Vagina (tissue), 2 donors: Measurements from ENCODE around the gene ZSCAN5A. TPM values are rescaled to one million over a fixed set of nuclear protein-coding genes. Genes with fewer than 3 reads are reported as not detected.

Experiments
- DNase-seq, 2 donors: peaks; one replicate each; pipeline ENCODE4 v3.0.0-alpha.2; 2017; ENCODE audit errors: extremely low spot score in 2 of 2
- H3K27ac ChIP-seq: fragments of 200-600 bp; sonication (generic); one replicate; pipeline ENCODE4 v1.5.1; 2019
- H3K27me3 ChIP-seq: fragments of 200-600 bp; sonication (generic); one replicate; pipeline ENCODE4 v1.5.1; 2019
- H3K36me3 ChIP-seq, 2 donors: fragments of 200-600 bp; sonication (generic); one replicate each; pipeline ENCODE4 v1.5.1; 2017 to 2019
- H3K4me1 ChIP-seq: fragments of 200-600 bp; sonication (generic); one replicate; pipeline ENCODE4 v1.5.1; 2019
- H3K4me3 ChIP-seq, 2 donors: fragments of 200-600 bp; sonication (generic); 1 replicate in 1 of 2; 2 replicates in 1 of 2; pipeline ENCODE4 v1.5.1; 2016 to 2019
- H3K9me3 ChIP-seq: fragments of 200-600 bp; sonication (generic); one replicate; pipeline ENCODE4 v1.5.1; 2019
- POLR2A ChIP-seq, 2 donors: fragments of 450-650 bp; IDR thresholded peaks; one replicate each; pipeline ENCODE4 v1.6.1; 2017; ENCODE audit warnings: antibody characterized with exemption in 2 of 2, mild to moderate bottlenecking in 2 of 2, moderate library complexity in 2 of 2
- POLR2AphosphoS5 ChIP-seq, 2 donors: sonication (generic); formaldehyde crosslinking; IDR thresholded peaks; one replicate each; pipeline ENCODE4 v1.9.0; 2017; ENCODE audit warnings: antibody characterized with exemption in 2 of 2, mild to moderate bottlenecking in 2 of 2, low read depth in 1 of 2; ENCODE audit not compliant: insufficient read depth in 1 of 2
- intact Hi-C: fragments of 100-400 bp; cut with DNase I; formaldehyde crosslinking; loops from one replicate; pipeline ENCODE4 v1.15.1; 2023
- total RNA-seq: library from RNA; depleted of rRNA; stranded (reverse); fragments of >200 nt; gene quantifications from one replicate; pipeline ENCODE4 v1.2.3, GENCODE V29; 2016
- TF ChIP-seq, protein P1 (sequence below), 3 experiments: fragments of 450-650 bp in 2 of 3; fragments of 200-600 bp in 1 of 3; sonication (generic) in 1 of 3; IDR thresholded peaks; one replicate each; pipeline ENCODE4 v1.5.1; 2017 to 2019; ENCODE audit warnings: antibody characterized with exemption in 3 of 3, mild to moderate bottlenecking in 2 of 3, moderate library complexity in 2 of 3

ZSCAN5A gene
- total RNA-seq, 1 donor from 2014 or later, result 2.7 TPM

GRCh38 chr19:56319991-56320390, 5.4 kb upstream of the ZSCAN5A start:
- Histone ChIP-seq H3K27ac (no peak overlapping the region), H3K4me1 (peaks cover 6% of the 10 kb centered on the region), H3K27me3 (no peaks in the 10 kb centered on the region), H3K9me3 (no peaks in the 10 kb centered on the region), H3K36me3 (no peaks in the 10 kb centered on the region), H3K4me3 (no peak overlapping the region)
- intact Hi-C loops, result no loop called here
- TF ChIP-seq POLR2A (IDR thresholded peaks at IDR 0.05), result no peak
- no peak for TF ChIP-seq POLR2AphosphoS5 (IDR thresholded peaks at IDR 0.05; ENCODE audit: insufficient read depth in 1 of 2, low read depth in 1 of 2)
- TF ChIP-seq, protein P1, sequence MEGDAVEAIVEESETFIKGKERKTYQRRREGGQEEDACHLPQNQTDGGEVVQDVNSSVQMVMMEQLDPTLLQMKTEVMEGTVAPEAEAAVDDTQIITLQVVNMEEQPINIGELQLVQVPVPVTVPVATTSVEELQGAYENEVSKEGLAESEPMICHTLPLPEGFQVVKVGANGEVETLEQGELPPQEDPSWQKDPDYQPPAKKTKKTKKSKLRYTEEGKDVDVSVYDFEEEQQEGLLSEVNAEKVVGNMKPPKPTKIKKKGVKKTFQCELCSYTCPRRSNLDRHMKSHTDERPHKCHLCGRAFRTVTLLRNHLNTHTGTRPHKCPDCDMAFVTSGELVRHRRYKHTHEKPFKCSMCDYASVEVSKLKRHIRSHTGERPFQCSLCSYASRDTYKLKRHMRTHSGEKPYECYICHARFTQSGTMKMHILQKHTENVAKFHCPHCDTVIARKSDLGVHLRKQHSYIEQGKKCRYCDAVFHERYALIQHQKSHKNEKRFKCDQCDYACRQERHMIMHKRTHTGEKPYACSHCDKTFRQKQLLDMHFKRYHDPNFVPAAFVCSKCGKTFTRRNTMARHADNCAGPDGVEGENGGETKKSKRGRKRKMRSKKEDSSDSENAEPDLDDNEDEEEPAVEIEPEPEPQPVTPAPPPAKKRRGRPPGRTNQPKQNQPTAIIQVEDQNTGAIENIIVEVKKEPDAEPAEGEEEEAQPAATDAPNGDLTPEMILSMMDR (IDR thresholded peaks at IDR 0.05), result no peak
- no peak for DNase-seq

GRCh38 chr19:56317749-56318148, 3.1 kb upstream of the ZSCAN5A start:
- intact Hi-C loops, result no loop called here
- no peaks in the 10 kb centered on the region for H3K9me3 ChIP-seq
- H3K27me3 ChIP-seq, result no peaks in the 10 kb centered on the region
- no peak for DNase-seq
- peaks cover 17% of the 10 kb centered on the region for H3K4me1 ChIP-seq
- H3K36me3 ChIP-seq, result no peaks in the 10 kb centered on the region
- H3K4me3 ChIP-seq, result no peak overlapping the region
- no peak overlapping the region for H3K27ac ChIP-seq
- TF ChIP-seq, protein P1 (IDR thresholded peaks at IDR 0.05), result no peak
- TF ChIP-seq POLR2AphosphoS5 (IDR thresholded peaks at IDR 0.05; ENCODE audit: insufficient read depth in 1 of 2, low read depth in 1 of 2), result no peak
- no peak for TF ChIP-seq POLR2A (IDR thresholded peaks at IDR 0.05)

- Histone ChIP-seq H3K9me3 (no peaks in the 10 kb centered on the region), H3K4me3 (no peak overlapping the region), H3K27me3 (no peaks in the 10 kb centered on the region), H3K36me3 (no peaks in the 10 kb centered on the region), H3K4me1 (peaks cover 17% of the 10 kb centered on the region), H3K27ac (no peak overlapping the region)
- TF ChIP-seq POLR2AphosphoS5 (IDR thresholded peaks at IDR 0.05; ENCODE audit: insufficient read depth in 1 of 2, low read depth in 1 of 2) (no peak), POLR2A (IDR thresholded peaks at IDR 0.05) (no peak)
- TF ChIP-seq, protein P1 (IDR thresholded peaks at IDR 0.05), result no peak
- intact Hi-C loops, result no loop called here
- no peak for DNase-seq
Observed at GRCh38 chr19:56316728-56317127, 2.1 kb upstream of the ZSCAN5A start.

GRCh38 chr19:56315077-56315828, 614 bp upstream of the ZSCAN5A start:
- H3K36me3 ChIP-seq, result no peaks in the 10 kb centered on the region
- no peak for TF ChIP-seq POLR2A (IDR thresholded peaks at IDR 0.05)
- TF ChIP-seq POLR2AphosphoS5 (IDR thresholded peaks at IDR 0.05; ENCODE audit: insufficient read depth in 1 of 2, low read depth in 1 of 2), result peak; percentile 69 to 95
- intact Hi-C loops, result no loop called here
- no peaks in the 10 kb centered on the region for H3K27me3 ChIP-seq
- peaks cover 17% of the 10 kb centered on the region for H3K4me1 ChIP-seq
- peak overlapping the region; percentile 59 to 82 for H3K4me3 ChIP-seq
- peak overlapping the region; percentile 90 for H3K27ac ChIP-seq
- peak in 1 of 2 donors; percentile 98 for DNase-seq
- H3K9me3 ChIP-seq, result no peaks in the 10 kb centered on the region

- Histone ChIP-seq H3K4me1 (peaks cover 17% of the 10 kb centered on the region), H3K4me3 (peak overlapping the region; percentile 59 to 82), H3K27ac (peak overlapping the region; percentile 90), H3K36me3 (no peaks in the 10 kb centered on the region), H3K9me3 (no peaks in the 10 kb centered on the region), H3K27me3 (no peaks in the 10 kb centered on the region)
- TF ChIP-seq, protein P1 (IDR thresholded peaks at IDR 0.05), result no peak
- intact Hi-C loops, result no loop called here
- DNase-seq, result no peak
Observed at GRCh38 chr19:56314018-56314380, 640 bp downstream of the ZSCAN5A start.
